ENCODE measurements around the gene ARHGAP15.

ARHGAP15 gene

DNA sequence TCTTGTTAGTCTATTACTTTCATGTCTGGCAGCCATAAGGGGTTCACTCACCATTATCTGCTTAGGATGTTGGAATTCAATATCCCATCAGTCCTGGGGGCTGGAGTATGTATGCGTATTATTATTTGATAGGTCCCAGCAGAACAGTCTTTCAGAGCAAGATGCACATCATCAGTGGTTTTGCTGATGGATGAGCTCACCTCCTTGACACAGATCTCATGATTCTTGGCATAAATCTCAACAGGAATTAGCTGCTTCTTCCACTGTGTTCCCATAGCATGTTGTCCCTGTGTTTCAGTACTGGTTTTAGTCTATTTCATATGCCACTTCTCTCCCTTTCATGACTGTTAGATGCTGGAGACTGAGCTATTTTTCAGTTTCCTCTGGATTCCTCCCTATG lies 442.5 kb downstream of the ARHGAP15 start:
- TF ChIP-seq, protein P1, sequence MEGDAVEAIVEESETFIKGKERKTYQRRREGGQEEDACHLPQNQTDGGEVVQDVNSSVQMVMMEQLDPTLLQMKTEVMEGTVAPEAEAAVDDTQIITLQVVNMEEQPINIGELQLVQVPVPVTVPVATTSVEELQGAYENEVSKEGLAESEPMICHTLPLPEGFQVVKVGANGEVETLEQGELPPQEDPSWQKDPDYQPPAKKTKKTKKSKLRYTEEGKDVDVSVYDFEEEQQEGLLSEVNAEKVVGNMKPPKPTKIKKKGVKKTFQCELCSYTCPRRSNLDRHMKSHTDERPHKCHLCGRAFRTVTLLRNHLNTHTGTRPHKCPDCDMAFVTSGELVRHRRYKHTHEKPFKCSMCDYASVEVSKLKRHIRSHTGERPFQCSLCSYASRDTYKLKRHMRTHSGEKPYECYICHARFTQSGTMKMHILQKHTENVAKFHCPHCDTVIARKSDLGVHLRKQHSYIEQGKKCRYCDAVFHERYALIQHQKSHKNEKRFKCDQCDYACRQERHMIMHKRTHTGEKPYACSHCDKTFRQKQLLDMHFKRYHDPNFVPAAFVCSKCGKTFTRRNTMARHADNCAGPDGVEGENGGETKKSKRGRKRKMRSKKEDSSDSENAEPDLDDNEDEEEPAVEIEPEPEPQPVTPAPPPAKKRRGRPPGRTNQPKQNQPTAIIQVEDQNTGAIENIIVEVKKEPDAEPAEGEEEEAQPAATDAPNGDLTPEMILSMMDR (IDR thresholded peaks at IDR 0.05; ENCODE audit: extremely low read depth, missing control alignments) = no peak
- DNase-seq (ENCODE audit: low spot score) = no peak

DNA sequence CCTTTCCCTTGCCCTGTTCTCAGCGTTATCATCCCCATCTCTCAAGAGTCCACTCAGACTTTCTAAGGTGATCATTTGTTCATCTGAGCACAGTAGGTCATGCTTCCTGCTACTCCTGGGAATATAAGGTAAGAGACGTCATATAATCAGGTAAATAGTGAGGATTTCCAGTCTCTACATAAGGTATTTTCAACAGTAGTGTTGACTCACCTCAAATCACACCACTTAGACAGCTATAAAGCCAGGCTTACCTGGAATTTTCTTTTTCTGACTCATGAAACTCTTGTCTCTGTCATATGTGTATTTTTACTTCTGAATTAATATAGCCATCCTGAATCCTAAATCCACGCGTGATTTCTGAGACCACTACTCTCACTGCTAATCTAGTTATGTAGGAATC lies 443.2 kb downstream of the ARHGAP15 start:
- DNase-seq (ENCODE audit: low spot score) = no peak
- TF ChIP-seq, protein P1 (IDR thresholded peaks at IDR 0.05; ENCODE audit: extremely low read depth, missing control alignments) = no peak

DNA sequence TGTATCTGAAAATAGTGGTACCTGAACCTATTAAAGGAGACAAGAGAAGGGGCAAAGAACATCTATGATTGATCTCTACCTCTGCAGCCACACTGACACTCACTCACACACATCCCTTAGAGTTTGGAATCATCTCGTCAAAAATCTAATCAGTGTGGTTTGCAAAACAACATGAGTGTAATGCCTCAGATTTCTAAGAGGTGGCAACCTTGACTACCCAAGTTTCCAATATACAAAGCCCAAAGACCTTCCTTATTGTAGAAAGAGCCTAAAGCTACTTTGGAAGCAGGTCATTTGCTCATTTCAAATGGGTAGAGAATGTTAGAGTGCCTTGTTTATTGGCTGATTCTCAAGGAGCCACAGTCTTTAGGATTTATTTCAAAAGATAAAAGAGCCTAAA lies 444.9 kb downstream of the ARHGAP15 start:
- TF ChIP-seq, protein P1 (IDR thresholded peaks at IDR 0.05; ENCODE audit: extremely low read depth, missing control alignments) = no peak
- DNase-seq (ENCODE audit: low spot score) = no peak

DNA sequence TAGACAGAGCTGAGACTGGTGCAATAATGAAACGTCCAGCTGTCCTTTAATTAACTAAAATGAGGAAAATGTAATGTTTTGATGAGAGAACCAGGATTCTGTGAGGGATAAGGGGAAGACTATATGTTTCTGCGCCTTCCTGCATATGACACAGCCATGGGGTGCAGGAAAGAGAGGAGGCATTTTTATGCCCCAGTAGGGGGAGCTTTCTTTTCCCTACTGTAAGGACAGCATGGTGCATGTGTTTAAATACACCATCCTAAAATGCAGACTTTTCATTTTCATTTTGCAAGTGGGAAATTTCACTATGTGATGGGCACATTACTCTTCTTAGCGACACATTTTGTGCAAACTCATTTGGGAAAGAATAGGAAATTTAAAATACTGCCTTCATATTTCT lies 446.1 kb downstream of the ARHGAP15 start:
- TF ChIP-seq, protein P1 (IDR thresholded peaks at IDR 0.05; ENCODE audit: extremely low read depth, missing control alignments) = peak; percentile 18
- DNase-seq (ENCODE audit: low spot score) = no peak

DNA sequence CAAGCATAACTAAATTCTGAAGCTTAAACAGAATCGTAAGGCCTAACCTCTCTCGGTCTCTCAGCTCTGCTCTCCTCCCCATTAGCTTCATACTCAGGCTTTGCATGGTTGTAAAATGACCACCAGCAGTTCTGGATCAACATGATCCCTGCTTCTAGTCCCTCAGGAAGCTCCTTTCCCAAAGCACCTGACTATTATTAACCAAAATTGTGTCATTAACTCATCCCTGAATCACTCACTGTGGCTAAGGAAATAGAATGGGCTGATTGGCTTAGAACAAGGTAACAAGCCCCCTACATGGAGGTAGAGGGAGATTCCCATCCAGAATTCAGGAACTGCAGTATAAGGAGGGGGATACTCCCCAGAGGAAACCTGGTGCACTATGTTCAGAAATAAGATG lies 448.3 kb downstream of the ARHGAP15 start:
- TF ChIP-seq, protein P1 (IDR thresholded peaks at IDR 0.05; ENCODE audit: extremely low read depth, missing control alignments) = no peak
- DNase-seq (ENCODE audit: low spot score) = no peak

DNA sequence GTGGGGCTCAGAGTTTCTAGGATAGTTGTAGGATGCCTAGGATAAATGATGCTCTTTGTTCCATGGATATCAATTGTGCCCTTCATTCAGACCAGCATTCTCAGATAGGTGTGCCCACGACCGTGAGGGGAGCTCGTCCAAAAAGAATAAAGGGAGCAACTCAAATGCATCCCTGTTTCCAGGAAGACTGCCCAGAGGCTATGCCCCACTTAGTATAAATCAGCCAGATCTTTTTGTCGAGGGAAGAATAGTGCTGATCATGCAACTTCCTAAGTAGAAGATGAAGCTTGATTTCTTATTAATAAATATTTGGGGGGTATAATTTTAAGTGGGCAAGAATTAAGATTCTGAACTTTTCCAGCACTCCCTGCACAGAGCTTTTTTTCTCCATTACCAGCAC lies 450.2 kb downstream of the ARHGAP15 start:
- TF ChIP-seq, protein P1 (IDR thresholded peaks at IDR 0.05; ENCODE audit: extremely low read depth, missing control alignments) = no peak
- DNase-seq (ENCODE audit: low spot score) = no peak

DNA sequence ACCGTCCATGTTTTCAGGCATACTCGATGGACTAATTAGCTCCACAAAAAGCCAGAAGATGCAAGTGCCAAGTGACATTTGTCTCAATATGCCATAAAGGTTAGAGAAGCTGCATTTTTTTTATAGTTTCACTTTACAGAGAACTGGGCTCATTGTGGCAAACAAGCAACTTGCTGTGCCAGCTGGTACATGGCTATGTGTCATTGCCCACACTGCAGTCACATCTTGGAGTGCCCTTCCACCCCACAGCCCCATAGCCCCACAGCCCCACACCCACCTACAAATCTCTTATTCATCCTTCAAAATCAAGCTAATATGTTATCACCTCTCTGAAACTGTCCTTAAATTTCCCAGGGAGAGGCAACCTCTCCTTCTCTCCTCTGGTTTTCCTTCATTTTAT lies 451.9 kb downstream of the ARHGAP15 start:
- TF ChIP-seq, protein P1 (IDR thresholded peaks at IDR 0.05; ENCODE audit: extremely low read depth, missing control alignments) = no peak
- no peak for DNase-seq (ENCODE audit: low spot score)
